ENCODE results near the gene DNAJC21.

DNA sequence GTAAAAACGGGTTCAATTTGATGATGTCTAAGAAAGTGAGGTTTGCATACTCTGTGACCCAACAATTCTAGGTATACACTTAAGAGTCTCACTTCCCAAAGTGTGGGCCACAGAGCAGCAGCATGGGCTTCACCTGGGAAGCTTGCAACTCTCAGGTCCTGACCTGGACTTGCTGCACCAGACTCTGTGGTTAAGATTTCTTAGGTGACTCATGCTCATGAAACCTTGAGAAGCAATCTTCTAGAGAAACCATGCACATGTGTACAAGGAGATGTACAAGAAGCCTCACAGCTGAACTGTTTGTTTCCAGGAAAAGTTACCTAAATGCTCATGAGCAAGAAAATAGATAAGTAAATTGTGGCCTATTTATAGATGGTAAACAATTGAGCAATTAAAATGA lies 30.0 kb downstream of the DNAJC21 start:
- no peak for TF ChIP-seq U2AF1 (optimal IDR thresholded peaks at IDR 0.05; ENCODE audit: low read depth, low read length)
- TF ChIP-seq HLTF (IDR thresholded peaks at IDR 0.05), result no peak
- TF ChIP-seq GTF2B (IDR thresholded peaks at IDR 0.05; ENCODE audit: extremely low read depth, insufficient read length), result no peak
- no peak for TF ChIP-seq CTCF (IDR thresholded peaks at IDR 0.05 in 2 of 3, conservative IDR thresholded peaks at IDR 0.05 in 1 of 3; ENCODE audit: insufficient read depth in 2 of 3, low read depth in 1 of 3, low read length in 3 of 3)
- TF ChIP-seq, protein P1, sequence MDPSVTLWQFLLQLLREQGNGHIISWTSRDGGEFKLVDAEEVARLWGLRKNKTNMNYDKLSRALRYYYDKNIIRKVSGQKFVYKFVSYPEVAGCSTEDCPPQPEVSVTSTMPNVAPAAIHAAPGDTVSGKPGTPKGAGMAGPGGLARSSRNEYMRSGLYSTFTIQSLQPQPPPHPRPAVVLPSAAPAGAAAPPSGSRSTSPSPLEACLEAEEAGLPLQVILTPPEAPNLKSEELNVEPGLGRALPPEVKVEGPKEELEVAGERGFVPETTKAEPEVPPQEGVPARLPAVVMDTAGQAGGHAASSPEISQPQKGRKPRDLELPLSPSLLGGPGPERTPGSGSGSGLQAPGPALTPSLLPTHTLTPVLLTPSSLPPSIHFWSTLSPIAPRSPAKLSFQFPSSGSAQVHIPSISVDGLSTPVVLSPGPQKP (CRISPR knock-in tag; IDR thresholded peaks at IDR 0.05), result no peak
- no peak for TF ChIP-seq E2F5 (CRISPR knock-in tag; IDR thresholded peaks at IDR 0.05)
- no peak for TF ChIP-seq POLR2A (conservative IDR thresholded peaks at IDR 0.05)
- no peak for TF ChIP-seq ZNF253 (CRISPR knock-in tag; conservative IDR thresholded peaks at IDR 0.05)
- TF ChIP-seq CREM (IDR thresholded peaks at IDR 0.05; ENCODE audit: low read depth), result no peak
- no peak for TF ChIP-seq BRCA1 (IDR thresholded peaks at IDR 0.05)
- no peak for TF ChIP-seq BRCA1 (CRISPR knock-in tag; IDR thresholded peaks at IDR 0.05)
